Measurements from ENCODE around the gene CFAP97D2. TPM values are rescaled to one million over a fixed set of nuclear protein-coding genes. Genes with fewer than 3 reads are reported as not detected.
A peak's percentile ranks its signal among the peaks of the same experiment; 100 is the strongest.
"Not testable (repeated sequence)": the region's sequence is repeated elsewhere in the genome, so short reads cannot be mapped to it uniquely, and the experiment has no call there.

Gene CFAP97D2
- total RNA-seq, 3 donors from 2014 or later = not detected

DNA sequence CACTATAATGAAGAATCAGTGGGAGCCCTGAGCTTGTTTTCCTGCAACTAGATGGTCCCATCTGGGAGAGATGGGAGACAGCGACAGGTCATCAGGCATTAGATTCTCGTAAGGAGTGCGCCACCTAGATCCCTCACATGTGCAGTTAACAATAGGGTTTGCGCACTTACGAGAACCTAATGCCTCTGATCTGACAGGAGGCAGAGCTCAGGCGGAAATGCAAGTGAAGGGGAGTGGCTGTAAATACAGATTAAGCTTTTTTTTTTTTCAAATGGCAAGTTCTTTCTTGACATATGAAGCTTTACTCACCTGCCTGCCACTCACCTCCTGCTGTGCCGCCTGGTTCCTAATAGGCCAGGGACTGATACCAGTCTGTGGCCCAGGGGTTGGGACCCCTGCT lies 70.0 kb downstream of the CFAP97D2 start:
- intact Hi-C loops (cut with DNase I, micrococcal nuclease) = no loop called here
- TF ChIP-seq CTCF (IDR thresholded peaks at IDR 0.05) = no peak
- ATAC-seq = peak; percentile 83
- Histone ChIP-seq H3K4me1 (ENCODE audit: low read depth) (no peaks in the 10 kb centered on the region), H3K9me3 (no peaks in the 10 kb centered on the region), H3K36me3 (ENCODE audit: low read depth) (peaks cover 6% of the 10 kb centered on the region), H3K4me3 (no peak overlapping the region)
- peak in 1 of 3 donors; percentile 53 for DNase-seq

GRCh38 chr13:114251639-114252440 lies 72.8 kb downstream of the CFAP97D2 start:
- DNase-seq; intact Hi-C loops (cut with DNase I, micrococcal nuclease): not testable (repeated sequence)

DNA sequence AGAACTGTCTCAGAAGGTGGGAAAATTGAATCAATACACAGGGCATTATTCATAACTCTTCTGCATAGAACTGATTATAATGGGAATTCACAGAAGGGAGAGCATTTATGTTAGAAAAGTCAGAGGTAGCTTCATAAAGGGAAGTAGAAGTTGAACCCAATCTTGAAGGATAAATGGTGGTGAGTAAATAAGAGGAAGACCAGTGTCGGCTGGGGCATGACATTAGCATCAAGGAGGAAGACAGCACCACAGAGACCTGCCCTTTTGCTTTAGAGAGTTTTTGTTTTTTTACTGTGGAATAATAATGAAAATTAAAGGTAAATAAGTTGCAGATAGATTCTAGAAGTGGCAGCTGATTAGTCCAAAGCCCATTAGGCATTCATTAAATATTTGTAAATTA lies 77.5 kb downstream of the CFAP97D2 start:
- H3K9me3 ChIP-seq = no peaks in the 10 kb centered on the region
- no peak overlapping the region for H3K4me3 ChIP-seq
- no peaks in the 10 kb centered on the region for H3K36me3 ChIP-seq (ENCODE audit: low read depth)
- no peak for TF ChIP-seq CTCF (IDR thresholded peaks at IDR 0.05)
- intact Hi-C loops (cut with DNase I, micrococcal nuclease) = no loop called here
- peaks cover 11% of the 10 kb centered on the region for H3K4me1 ChIP-seq (ENCODE audit: low read depth)
- no peak for DNase-seq
- no peak for ATAC-seq

More at GRCh38 chr13:114251639-114252440, 72.8 kb downstream of the CFAP97D2 start:
- not testable (repeated sequence) for ATAC-seq; H3K36me3 ChIP-seq (ENCODE audit: low read depth); H3K4me3 ChIP-seq; H3K4me1 ChIP-seq (ENCODE audit: low read depth); H3K9me3 ChIP-seq

DNA sequence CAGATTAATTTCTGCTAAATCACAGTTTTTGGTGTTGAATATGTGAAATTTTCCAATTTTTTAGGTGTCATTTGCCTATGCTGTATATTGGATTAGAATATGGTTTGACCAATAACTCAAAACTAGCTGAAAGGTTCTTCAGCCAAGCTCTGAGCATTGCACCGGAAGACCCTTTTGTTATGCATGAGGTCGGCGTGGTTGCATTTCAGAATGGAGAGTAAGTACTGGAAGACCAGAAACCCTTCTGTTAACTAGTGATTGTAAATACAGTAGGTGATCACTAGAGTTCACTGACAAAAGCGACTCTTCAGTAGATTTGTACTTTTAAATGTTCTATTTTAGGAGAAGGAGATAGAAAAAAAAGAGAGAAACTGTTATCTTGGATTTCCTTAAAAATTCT lies 78.0 kb downstream of the CFAP97D2 start:
- H3K36me3 ChIP-seq (ENCODE audit: low read depth) = no peaks in the 10 kb centered on the region
- intact Hi-C loops (cut with DNase I, micrococcal nuclease) = no loop called here
- no peak overlapping the region for H3K4me3 ChIP-seq
- no peaks in the 10 kb centered on the region for H3K9me3 ChIP-seq
- no peak for DNase-seq
- ATAC-seq = no peak
- no peak for TF ChIP-seq CTCF (IDR thresholded peaks at IDR 0.05)
- H3K4me1 ChIP-seq (ENCODE audit: low read depth) = peaks cover 14% of the 10 kb centered on the region

- Histone ChIP-seq H3K36me3 (ENCODE audit: low read depth) (no peaks in the 10 kb centered on the region), H3K4me1 (ENCODE audit: low read depth) (peaks cover 14% of the 10 kb centered on the region), H3K4me3 (no peak overlapping the region), H3K9me3 (no peaks in the 10 kb centered on the region)
- intact Hi-C loops (cut with DNase I, micrococcal nuclease) = no loop called here
- TF ChIP-seq CTCF (IDR thresholded peaks at IDR 0.05) = no peak
- DNase-seq (peak in 1 of 3 donors; percentile 45), ATAC-seq (peak; percentile 79)
Observed at GRCh38 chr13:114258589-114258988, 79.5 kb downstream of the CFAP97D2 start.

- H3K4me3 ChIP-seq = no peak overlapping the region
- intact Hi-C loops (cut with DNase I, micrococcal nuclease) = no loop called here
- H3K36me3 ChIP-seq (ENCODE audit: low read depth) = no peaks in the 10 kb centered on the region
- no peak for TF ChIP-seq CTCF (IDR thresholded peaks at IDR 0.05)
- no peaks in the 10 kb centered on the region for H3K9me3 ChIP-seq
- DNase-seq (no peak), ATAC-seq (no peak)
- peaks cover 14% of the 10 kb centered on the region for H3K4me1 ChIP-seq (ENCODE audit: low read depth)
Observed at GRCh38 chr13:114259374-114259773, 80.3 kb downstream of the CFAP97D2 start.

Data from mucosa of descending colon (tissue), 3 donors.